Adrenal gland (tissue), 12 donors: ENCODE results near the gene RIMS3. TPM values are rescaled to one million over a fixed set of nuclear protein-coding genes. Genes with fewer than 3 reads are reported as not detected.

Source experiments
- DNase-seq, 7 donors: peaks; one replicate each; pipeline ENCODE4 v3.0.0-alpha.2; 2019 to 2020
- H3K27ac ChIP-seq, 5 donors: fragments of 200-600 bp; sonication (generic) in 4 of 5; 1 replicate in 3 of 5; 2 replicates in 2 of 5; pipeline versions ENCODE4 v1.5.1 to v1.8.0; 2016 to 2020; ENCODE audit warnings: mild to moderate bottlenecking in 1 of 5
- H3K27me3 ChIP-seq: fragments of 200-600 bp; 2 replicates; pipeline ENCODE4 v1.8.0; 2021
- H3K36me3 ChIP-seq, 2 donors: fragments of 200-600 bp; replicated peaks in 1 of 2; 1 replicate in 1 of 2; 2 replicates in 1 of 2; pipeline versions ENCODE4 v1.5.1 to v1.8.0; 2018 to 2022
- H3K4me1 ChIP-seq, 2 donors: fragments of 200-600 bp; replicated peaks in 1 of 2; 1 replicate in 1 of 2; 2 replicates in 1 of 2; pipeline versions ENCODE4 v1.5.1 to v1.8.0; 2018 to 2021
- H3K4me3 ChIP-seq, 4 donors: fragments of 200-600 bp; sonication (generic) in 3 of 4; one replicate each; pipeline ENCODE4 v1.5.1; 2016 to 2018
- H3K9me3 ChIP-seq, 3 donors: fragments of 200-600 bp; sonication (generic) in 1 of 3; replicated peaks in 1 of 3; 1 replicate in 2 of 3; 2 replicates in 1 of 3; pipeline versions ENCODE4 v1.5.1 to v1.8.0; 2016 to 2021
- POLR2A ChIP-seq, 2 donors: fragments of 450-650 bp; IDR thresholded peaks; one replicate each; pipeline ENCODE4 v1.6.1; 2017; ENCODE audit warnings: antibody characterized with exemption in 2 of 2, mild to moderate bottlenecking in 2 of 2, moderate library complexity in 1 of 2
- WGBS, 4 donors: extraction: QIAGEN DNeasy Blood & Tissue Kit in 2 of 4; methylation state at CpG; one replicate each; pipeline versions ENCODE4 v1.1.5 to v1.1.7; 2013 to 2017; 5-methylcytosine and 5-hydroxymethylcytosine counted together
- intact Hi-C, 2 donors: fragments of 100-400 bp; cut with DNase I; formaldehyde crosslinking; loops; one replicate each; pipeline versions ENCODE4 v1.14.1 to v1.15.0; 2022 to 2023
- polyA plus RNA-seq, 3 donors: library from polyadenylated mRNA; stranded (reverse); fragments of 200-250 nt in 2 of 3; fragments of 350-450 nt in 1 of 3; fragmentation: Illumina TruSeq in 1 of 3; extraction: RNeasy Lipid Tissue Mini Kit (QIAGEN cat#74804) in 1 of 3; gene quantifications; one replicate each; pipeline ENCODE4 v1.2.3, GENCODE V29; 2013 to 2014
- total RNA-seq, 9 donors: library from RNA; depleted of rRNA in 4 of 9; stranded (reverse); fragments of >200 nt in 4 of 9; fragments of 120-200 nt in 1 of 9; fragmentation: NEBNext Ultra II Directional in 1 of 9; extraction: Animal tissue kit (Norgen Biotek cat#: 25700) in 1 of 9; gene quantifications; one replicate each; pipeline versions ENCODE4 v1.1.0 to v1.2.4, GENCODE V29; 2013 to 2023
- TF ChIP-seq, protein P1 (sequence below), 6 experiments: fragments of 450-650 bp in 4 of 6; fragments of 200-600 bp in 2 of 6; sonication (generic) in 1 of 6; IDR thresholded peaks; 1 replicate in 5 of 6; 2 replicates in 1 of 6; pipeline versions ENCODE4 v1.5.1 to v1.8.0; 2016 to 2021; ENCODE audit warnings: antibody characterized with exemption in 6 of 6, mild to moderate bottlenecking in 2 of 6, moderate library complexity in 1 of 6
- donor health status: healthy with polysubstance abuse.
- donor health status: Bipolar disorder and iron deficiency.
- donor health status: DM: yes; HTN: yes; CAD: no.
- donor health status: DM: no; HTN: no; CAD: no.
- donor health status: DM: no; HTN: no; CAD: no.
- donor health status: DM: yes; HTN: yes; CAD: no.

Gene RIMS3
- total and polyA plus RNA-seq, 12 donors, result 0.84 to 10.3 (median 3.5) TPM

DNA sequence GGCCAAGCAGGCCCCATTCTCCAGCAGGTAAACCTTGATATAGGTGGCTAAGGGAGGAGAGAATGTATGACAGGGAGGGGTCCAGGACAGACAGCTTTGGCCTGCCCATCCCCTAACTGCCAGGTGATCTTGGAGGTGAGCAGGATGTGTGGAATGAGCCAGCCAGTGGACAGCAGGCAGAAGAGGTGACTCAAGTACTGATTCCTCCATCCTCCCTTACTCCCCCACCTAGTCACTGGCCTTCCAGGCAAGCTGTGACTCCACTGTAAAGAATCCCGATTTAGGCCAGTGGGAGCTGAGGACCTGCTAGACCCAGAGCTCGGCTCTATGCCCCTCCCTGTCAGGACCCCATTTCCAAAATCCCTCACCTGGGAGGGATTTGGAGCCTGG is 36.6 kb downstream of the RIMS3 start:
- Histone ChIP-seq H3K9me3 (no peaks in the 10 kb centered on the region), H3K27me3 (no peaks in the 10 kb centered on the region), H3K36me3 (no peaks in the 10 kb centered on the region), H3K4me1 (peaks cover 6% of the 10 kb centered on the region in 2 donors), H3K27ac (no peak overlapping the region), H3K4me3 (no peak overlapping the region)
- WGBS, 4 donors, result 83 to 100% (median 90%) methylated on average over 2 of the region's 2 CpGs
- TF ChIP-seq, protein P1, sequence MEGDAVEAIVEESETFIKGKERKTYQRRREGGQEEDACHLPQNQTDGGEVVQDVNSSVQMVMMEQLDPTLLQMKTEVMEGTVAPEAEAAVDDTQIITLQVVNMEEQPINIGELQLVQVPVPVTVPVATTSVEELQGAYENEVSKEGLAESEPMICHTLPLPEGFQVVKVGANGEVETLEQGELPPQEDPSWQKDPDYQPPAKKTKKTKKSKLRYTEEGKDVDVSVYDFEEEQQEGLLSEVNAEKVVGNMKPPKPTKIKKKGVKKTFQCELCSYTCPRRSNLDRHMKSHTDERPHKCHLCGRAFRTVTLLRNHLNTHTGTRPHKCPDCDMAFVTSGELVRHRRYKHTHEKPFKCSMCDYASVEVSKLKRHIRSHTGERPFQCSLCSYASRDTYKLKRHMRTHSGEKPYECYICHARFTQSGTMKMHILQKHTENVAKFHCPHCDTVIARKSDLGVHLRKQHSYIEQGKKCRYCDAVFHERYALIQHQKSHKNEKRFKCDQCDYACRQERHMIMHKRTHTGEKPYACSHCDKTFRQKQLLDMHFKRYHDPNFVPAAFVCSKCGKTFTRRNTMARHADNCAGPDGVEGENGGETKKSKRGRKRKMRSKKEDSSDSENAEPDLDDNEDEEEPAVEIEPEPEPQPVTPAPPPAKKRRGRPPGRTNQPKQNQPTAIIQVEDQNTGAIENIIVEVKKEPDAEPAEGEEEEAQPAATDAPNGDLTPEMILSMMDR (IDR thresholded peaks at IDR 0.05), result no peak
- TF ChIP-seq POLR2A (IDR thresholded peaks at IDR 0.05), result no peak
- no peak for DNase-seq
- intact Hi-C loops, result loop anchor here in 1 of 2 donors (5.0 to 10.0 kb wide), 3 partner anchors 38 to 216 kb away; partner anchors contain the start of gene RIMS3

DNA sequence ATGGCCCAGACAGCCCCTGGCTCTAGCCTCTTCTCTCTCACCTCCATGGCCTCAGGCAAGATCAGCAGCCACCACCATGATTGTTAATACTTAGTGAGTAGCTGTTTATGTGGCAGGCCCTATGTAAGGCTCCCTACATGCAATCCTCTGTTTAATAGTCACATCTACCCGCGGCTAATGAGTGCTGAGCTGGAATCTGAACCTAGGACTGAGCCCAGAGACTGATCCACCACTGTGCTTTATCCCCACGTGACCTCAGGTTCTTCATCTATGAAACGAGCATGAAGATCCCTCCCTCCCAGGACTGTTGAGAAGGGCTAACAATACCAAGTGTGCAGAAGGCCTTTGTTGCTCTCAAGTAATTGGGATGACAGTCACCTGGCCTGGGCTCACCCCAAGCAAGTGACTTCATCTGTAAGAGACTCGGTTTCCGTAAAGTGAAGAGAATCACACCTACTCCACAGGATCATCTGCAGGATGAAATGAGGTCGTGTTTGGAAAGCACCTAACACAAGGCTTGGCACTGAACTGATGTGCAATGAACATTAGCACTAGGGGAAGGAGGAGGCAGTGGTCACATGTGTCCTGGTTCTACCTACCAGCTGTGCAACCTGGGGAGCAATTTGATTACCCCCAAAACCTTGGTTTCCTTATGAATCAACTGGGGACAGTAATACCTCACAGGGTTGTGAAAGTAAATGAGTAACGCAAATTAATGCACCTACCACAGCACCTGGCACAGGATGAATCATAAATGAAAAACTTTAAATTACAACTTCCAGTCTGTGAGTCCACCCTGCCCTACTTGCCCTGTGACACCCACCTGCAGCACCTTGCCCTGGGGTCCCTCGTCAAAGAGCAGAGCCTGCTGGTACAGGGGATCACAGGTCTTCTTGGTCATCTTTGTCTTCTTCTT is 37.2 kb downstream of the RIMS3 start:
- Histone ChIP-seq H3K27ac (no peak overlapping the region), H3K36me3 (no peaks in the 10 kb centered on the region), H3K4me3 (no peak overlapping the region), H3K9me3 (no peaks in the 10 kb centered on the region), H3K27me3 (no peaks in the 10 kb centered on the region), H3K4me1 (no peaks in the 10 kb centered on the region)
- TF ChIP-seq, protein P1 (IDR thresholded peaks at IDR 0.05), result no peak
- TF ChIP-seq POLR2A (IDR thresholded peaks at IDR 0.05), result no peak
- DNase-seq, result peak in 1 of 7 donors; percentile 13
- intact Hi-C loops, result loop anchor here in 1 of 2 donors (5.0 to 10.0 kb wide), 3 partner anchors 39 to 217 kb away; partner anchors contain the start of gene RIMS3
- 77 to 85% (median 83%) methylated on average over 7 to 9 of the region's 9 CpGs for WGBS, 4 donors

DNA sequence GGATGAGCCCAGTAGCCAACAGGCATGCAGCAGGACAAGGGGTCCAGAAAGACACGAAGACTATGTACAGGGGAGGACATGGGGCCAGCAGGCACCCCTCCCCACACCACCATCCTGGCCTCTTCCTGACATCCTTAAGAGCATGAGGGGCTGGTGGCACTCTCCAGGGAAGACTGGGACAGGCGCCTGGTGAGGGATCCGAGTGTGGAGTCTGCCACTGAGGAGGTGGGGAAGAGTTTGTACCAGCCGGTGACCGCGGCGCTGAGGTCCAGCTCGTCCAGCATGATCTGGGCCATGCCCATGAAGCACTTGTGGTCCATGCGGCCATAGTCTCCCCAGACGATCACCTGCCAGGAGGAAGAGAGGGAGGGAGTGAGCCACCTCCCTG is 39.1 kb downstream of the RIMS3 start:
- no peak overlapping the region for H3K4me3 ChIP-seq
- intact Hi-C loops, result loop anchor here in 1 of 2 donors (5.0 to 10.0 kb wide), 3 partner anchors 41 to 218 kb away; partner anchors contain the start of gene RIMS3
- no peaks in the 10 kb centered on the region for H3K4me1 ChIP-seq
- WGBS, 4 donors, result 86 to 97% (median 93%) methylated on average over 9 to 10 of the region's 10 CpGs
- H3K36me3 ChIP-seq, result no peaks in the 10 kb centered on the region
- no peaks in the 10 kb centered on the region for H3K9me3 ChIP-seq
- no peak for TF ChIP-seq POLR2A (IDR thresholded peaks at IDR 0.05)
- TF ChIP-seq, protein P1 (IDR thresholded peaks at IDR 0.05), result no peak
- no peaks in the 10 kb centered on the region for H3K27me3 ChIP-seq
- no peak overlapping the region for H3K27ac ChIP-seq
- peak in 1 of 7 donors; percentile 15 for DNase-seq
